GM18909 (cell line): Measurements from ENCODE around the gene S100A2.

ENCODE experiments used
- ATAC-seq: cut with Tn5 transposase; IDR thresholded peaks from one replicate; pipeline ENCODE4 v1.9.1; 2021; ENCODE audit warnings: mild to moderate bottlenecking; ENCODE audit not compliant: unreplicated experiment, poor library complexity

The S100A2 gene

DNA sequence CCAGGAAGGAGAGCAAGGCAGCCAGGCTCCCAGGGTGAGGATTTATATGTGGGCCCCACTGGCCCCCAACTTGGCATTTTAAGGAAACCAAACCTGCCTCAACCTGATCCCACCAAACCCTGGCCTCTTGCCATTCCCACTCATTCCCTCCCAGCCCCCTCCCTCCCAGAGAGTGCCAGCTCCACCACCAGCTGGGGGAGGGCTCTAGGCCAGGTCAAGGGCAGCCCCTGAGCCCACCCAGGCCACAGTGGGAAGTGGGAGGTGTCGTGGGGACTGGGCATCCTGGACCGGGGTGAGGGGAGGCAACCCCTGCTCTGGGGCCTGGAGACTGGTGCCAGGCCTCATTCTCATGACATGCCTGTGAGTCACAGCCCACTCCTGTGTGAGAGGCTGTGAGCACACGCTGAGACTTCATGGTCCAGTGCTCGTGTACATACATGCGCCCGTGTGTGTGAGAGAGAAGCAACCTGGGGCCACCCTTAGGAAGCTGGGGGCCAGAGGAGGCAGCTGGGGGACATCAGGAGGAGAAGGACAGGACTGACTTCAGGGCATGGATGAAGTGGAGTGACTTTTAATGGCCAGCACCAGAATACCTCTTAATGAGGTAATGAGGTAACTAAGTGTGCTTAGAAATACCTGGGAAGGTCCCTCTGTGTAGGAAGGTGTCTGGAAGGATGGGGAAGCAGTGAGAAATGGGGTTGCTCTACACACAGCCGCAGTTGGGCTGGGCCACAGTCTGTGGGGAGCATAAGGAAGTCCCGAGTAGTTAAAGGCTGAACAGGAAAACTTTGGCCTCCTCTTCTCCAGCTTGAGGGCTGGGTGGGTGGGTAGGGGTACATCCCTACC lies at the start of gene S100A2:
S100A2 (minus strand) TSS at position 316 of the 846 bp plus-strand sequence. CDS start 1,967 bp downstream, outside the sequence.
- ATAC-seq: no peak

DNA sequence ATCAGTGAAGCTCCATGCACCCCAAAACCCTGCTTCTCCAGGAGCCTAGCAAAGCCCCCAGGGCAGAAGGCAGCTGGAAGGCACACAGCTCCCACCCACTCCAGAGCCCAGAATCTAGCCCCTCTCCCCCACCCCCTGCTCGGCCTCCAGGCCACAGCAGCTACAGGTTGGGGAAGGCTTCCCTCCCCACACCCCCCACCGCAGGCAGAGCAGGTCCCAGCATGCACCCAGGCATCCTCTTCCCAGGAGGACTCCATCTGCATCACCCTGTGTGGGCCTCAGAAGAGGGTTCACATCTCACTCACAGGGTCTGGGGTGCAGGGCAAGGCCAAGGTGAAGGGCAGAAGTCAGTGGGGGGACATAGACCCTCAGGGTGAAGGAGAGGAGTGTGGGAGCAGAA lies 49.8 kb upstream of the S100A2 start:
- no peak for ATAC-seq

DNA sequence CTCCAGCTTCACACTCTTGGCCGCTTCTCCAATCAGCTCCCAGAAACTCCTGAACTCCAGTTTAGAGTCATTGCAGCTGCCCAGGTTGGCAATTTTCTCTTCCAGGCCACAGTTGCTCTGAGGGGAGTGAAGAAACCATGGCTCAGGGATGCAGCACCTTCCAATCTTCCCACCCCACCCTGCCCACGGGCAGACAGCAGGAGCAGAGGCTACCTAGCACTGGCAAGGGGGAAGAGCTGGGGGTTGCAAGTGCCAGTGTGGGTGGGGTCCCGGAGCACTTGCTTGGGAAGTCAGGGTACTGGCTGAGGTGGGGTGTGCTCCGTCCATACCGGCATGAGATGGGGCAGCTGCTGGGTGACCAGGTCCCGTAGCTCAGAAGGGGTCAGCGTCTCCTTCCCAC lies 49.3 kb upstream of the S100A2 start:
- no peak for ATAC-seq

GRCh38 chr1:153614189-153614900 lies 48.7 kb upstream of the S100A2 start:
- no peak for ATAC-seq

GRCh38 chr1:153613406-153613805 lies 47.8 kb upstream of the S100A2 start:
- ATAC-seq: no peak

GRCh38 chr1:153612755-153613331 lies 47.2 kb upstream of the S100A2 start, which contains the start of gene S100A16:
Gene S100A16, minus strand, starts transcription at chr1:153613137. Its CDS starts 4,986 bp downstream, at chr1:153608151.
- no peak for ATAC-seq

DNA sequence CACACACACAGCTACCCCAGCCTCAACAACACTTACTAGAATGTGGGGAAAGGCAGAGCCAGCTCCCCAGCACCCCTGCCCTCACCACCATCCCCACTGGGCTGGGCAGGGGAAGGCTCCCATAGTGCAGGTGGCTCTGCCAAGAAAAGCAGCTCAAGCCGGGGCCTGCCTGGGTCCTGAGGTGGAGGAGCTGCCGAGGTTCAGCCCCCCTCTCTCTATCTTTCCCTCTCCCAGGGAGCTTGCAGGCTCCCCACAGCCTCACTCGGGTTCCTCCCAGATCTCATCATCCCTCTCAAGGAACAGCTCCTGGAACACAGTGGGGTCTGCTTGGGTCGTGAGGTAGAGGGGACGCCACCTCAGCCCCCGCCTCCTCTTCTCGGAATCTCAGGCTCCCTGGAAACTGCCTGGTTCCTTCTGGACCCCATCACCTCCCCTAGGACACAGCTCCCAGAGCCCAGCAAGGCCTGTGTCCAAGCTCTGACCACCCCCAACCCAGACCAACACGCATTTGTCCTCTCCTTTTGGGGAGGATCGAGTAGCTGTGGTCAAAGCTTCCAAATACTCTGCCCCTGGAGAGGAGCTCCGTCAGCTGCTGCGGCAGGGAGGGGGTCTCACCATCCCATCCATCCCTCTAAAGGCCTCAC lies 46.6 kb upstream of the S100A2 start:
- ATAC-seq: no peak

DNA sequence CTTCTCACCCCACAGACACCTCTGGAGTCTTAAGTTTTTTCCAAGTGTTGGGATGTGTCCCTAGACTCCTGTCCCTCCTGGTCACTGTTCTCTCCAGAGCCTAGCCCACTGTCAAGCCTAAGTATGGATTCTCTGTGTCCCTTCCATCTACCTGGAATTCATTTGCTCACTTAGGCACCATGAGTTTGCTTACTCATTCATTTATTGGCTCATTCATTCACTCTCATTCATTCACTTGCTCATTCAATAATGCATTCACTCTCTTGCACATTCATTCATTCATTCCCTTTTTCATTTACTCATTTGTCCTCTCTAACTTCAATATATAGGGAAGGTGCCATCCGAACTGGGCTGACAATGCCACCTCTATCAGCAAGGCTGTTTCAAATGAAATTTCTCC lies 45.7 kb upstream of the S100A2 start:
- ATAC-seq: no peak

GRCh38 chr1:153610811-153611301 lies 45.2 kb upstream of the S100A2 start:
- ATAC-seq: no peak

- no peak for ATAC-seq
Measured at GRCh38 chr1:153610334-153610733, 44.7 kb upstream of the S100A2 start.

GRCh38 chr1:153609585-153609907 lies 43.9 kb upstream of the S100A2 start:
- no peak for ATAC-seq

DNA sequence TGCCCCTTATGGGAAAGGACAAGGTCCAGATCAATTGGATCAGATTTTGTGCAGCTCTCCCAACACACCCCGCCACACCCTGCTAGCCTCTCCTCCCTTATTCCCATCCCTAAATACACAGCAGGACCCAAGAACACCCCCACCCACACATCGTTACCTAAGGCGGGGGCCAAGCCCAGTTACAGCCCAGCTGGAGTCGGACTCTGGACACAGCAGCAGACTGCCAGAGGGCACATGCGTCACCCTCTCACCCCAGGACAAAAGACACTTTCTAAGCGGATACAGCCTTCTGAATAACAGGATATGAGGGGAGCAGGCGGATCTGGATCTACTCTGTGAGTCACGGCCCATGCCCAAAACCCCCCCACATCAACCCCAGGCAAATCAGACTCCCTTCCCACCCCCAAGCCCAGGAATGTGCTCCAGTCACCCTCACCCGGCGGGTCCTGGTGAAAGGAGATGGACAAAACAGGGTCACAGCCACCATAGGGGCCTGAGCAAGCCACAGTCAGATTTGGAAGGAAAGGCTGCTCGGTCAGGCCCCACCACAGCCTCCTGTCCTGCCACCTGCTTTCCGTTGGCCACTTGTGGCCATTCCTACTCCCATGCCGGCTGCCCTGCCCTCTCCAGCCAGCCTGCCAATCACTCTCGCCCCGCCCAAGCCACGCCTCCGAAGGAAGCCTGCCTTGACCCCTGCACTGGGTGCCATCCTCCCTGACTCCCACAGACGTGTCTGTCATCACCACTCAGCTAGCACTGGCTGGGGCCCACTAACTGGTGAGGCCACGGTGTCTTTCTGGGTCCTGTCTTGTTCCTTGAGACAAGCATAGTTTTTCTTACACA lies 43.3 kb upstream of the S100A2 start:
- ATAC-seq: no peak

- no peak for ATAC-seq
Measured at GRCh38 chr1:153608089-153608682, 42.5 kb upstream of the S100A2 start.

GRCh38 chr1:153607381-153607780 lies 41.7 kb upstream of the S100A2 start:
- ATAC-seq: no peak

DNA sequence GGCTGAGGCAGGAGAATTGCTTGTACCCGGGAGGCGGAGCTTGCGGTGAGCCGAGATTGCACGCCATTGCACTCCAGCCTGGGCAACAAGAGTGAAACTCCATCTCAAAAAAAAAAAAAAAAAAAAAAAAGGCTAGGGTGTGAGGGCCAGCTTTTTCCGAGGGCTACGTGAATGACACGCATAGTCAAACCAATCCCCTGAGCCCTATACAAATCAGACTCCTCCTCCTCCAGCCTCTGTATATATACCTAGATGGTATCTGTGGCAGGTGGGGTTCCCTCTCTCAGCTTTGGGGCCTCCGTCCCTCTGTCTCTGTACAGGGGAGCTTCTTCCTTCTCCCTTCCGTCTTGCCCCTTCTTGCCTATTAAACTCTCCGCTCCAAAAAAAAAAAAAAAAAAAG lies 40.5 kb upstream of the S100A2 start:
- no peak for ATAC-seq

DNA sequence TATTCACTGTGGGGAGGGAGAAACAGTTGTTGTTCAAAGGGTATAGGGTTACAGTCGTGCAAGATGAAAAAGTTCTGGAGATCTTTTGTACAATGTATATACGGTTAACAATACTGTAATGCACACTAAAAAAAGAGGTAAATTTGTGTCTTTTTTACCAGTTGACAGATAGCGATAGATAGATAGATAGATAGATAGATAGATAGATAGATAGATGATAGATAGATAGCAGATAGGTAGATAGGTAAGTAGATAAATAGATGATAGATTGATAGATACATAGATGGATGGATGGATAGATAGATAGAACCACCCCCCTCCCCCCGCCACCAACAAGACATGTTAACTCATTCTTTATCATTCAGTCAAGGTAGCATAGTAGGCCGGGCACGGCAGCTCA lies 37.1 kb upstream of the S100A2 start:
- ATAC-seq: no peak

DNA sequence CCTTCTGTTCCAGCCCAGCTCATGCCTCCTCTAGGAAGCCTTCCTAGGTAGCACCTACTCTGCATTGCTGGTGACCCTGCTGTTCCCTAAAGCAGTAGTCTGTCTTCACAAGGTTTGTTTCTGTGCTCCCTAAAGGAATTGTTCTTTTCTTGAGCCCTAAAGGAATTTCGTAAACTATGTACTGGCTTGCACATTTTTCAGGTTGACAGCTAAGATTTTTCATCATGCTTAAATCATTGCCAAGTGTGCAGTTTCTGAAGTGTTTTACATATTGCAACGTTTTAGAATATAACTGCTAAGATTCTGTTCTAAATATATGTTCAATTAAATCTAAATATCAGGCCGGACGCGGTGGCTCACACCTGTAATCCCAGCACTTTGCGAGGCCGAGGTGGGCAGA lies 34.2 kb upstream of the S100A2 start:
- no peak for ATAC-seq

DNA sequence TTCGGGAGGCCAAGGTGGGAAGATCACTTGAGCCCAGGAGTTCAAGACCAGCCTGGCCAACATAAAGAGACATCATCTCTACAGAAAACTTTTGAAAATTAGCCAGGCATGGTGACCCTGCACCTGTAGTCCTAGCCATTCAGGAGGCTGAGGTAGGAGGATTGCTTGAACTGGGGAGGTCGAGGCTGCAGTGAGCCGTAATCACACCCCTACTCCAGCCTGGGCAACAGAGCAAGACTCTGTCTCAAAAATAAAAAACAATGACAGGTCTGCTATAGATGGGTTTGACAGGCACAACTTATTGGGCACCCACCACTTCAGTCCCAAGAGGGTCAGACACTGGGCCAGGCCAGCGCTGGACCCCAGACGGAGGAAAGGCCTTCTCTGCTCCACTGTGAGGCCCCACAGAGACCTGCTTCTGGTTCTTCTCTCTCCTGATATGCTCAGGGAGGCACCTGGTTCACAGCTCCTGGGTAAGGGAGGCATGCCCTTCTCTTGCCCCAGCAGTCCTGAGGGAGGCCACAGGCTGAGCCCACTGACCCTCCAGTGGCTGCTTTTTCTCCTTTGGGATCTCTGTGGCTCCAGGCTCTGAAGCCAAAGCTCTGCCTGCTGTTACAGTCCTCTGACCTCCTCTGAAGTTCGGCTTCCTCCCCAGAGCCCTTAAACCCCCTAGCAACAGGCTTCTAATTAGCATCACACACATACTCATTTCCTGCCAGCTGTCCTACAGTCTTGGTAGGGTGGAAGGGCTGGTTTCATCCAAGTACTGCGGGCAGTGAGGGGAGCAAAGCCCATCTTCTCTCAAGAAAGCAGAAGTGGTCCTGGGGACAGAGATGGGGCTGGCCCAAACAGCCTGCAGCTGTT lies 32.9 kb upstream of the S100A2 start:
- ATAC-seq: peak; percentile 98
